PFSK-1 (cell line): ENCODE data around the gene PTPRO.

Experiments used
- FOXP2 ChIP-seq: optimal IDR thresholded peaks from 2 replicates; pipeline ENCODE3; 2011; ENCODE audit warnings: borderline replicate concordance, control low read depth, inconsistent platforms; ENCODE audit not compliant: insufficient read depth; ENCODE audit errors: extremely low read length, extremely low read depth
- POLR2AphosphoS5 ChIP-seq: IDR thresholded peaks from 2 replicates; pipeline ENCODE4 v1.6.1; 2012; ENCODE audit warnings: low read depth, mild to moderate bottlenecking, control low read depth, low read length, moderate library complexity
- SIN3A ChIP-seq: IDR thresholded peaks from 2 replicates; pipeline ENCODE4 v1.6.1; 2012; ENCODE audit warnings: mild to moderate bottlenecking, low read length, moderate library complexity, borderline replicate concordance; ENCODE audit not compliant: insufficient read depth
- TAF1 ChIP-seq: IDR thresholded peaks from 2 replicates; pipeline ENCODE4 v1.6.1; 2012; ENCODE audit warnings: low read length, control low read depth, borderline replicate concordance; ENCODE audit not compliant: insufficient read depth
- TF ChIP-seq, protein P1 (sequence below), 2 experiments: IDR thresholded peaks; 2 replicates each; pipeline versions ENCODE4 v1.6.1 to v1.8.0; 2011 to 2012; ENCODE audit warnings: low read depth in 2 of 2, low read length in 2 of 2, control low read depth in 1 of 2, inconsistent platforms in 1 of 2, mild to moderate bottlenecking in 1 of 2, moderate library complexity in 1 of 2; ENCODE audit not compliant: insufficient read depth in 1 of 2

The PTPRO gene

DNA sequence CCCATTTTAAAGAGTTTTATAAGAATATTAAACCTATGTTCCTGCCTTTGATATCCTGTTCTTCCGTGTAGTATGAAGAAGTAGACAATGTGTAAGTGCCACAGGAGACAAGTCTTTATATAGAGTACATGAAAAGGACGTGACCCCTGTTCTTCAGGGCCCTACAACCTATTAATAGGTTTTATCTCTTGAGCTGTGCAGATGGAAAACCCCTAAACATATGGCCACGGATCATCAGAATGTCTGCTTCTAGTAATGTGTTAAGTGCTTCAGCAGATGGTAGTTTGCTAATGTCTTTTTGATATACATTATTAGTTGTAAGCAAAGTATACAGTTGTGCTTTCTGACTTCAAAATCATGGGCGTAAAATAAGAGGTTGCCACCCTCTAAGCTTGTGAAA, 228.5 kb downstream of the PTPRO start:
- TF ChIP-seq, protein P1, sequence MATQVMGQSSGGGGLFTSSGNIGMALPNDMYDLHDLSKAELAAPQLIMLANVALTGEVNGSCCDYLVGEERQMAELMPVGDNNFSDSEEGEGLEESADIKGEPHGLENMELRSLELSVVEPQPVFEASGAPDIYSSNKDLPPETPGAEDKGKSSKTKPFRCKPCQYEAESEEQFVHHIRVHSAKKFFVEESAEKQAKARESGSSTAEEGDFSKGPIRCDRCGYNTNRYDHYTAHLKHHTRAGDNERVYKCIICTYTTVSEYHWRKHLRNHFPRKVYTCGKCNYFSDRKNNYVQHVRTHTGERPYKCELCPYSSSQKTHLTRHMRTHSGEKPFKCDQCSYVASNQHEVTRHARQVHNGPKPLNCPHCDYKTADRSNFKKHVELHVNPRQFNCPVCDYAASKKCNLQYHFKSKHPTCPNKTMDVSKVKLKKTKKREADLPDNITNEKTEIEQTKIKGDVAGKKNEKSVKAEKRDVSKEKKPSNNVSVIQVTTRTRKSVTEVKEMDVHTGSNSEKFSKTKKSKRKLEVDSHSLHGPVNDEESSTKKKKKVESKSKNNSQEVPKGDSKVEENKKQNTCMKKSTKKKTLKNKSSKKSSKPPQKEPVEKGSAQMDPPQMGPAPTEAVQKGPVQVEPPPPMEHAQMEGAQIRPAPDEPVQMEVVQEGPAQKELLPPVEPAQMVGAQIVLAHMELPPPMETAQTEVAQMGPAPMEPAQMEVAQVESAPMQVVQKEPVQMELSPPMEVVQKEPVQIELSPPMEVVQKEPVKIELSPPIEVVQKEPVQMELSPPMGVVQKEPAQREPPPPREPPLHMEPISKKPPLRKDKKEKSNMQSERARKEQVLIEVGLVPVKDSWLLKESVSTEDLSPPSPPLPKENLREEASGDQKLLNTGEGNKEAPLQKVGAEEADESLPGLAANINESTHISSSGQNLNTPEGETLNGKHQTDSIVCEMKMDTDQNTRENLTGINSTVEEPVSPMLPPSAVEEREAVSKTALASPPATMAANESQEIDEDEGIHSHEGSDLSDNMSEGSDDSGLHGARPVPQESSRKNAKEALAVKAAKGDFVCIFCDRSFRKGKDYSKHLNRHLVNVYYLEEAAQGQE (IDR thresholded peaks at IDR 0.05; ENCODE audit: insufficient read depth in 1 of 2, low read depth in 2 of 2, low read length in 2 of 2): no peak
- TF ChIP-seq POLR2AphosphoS5: no peak
- TF ChIP-seq FOXP2: no peak
- no peak for TF ChIP-seq SIN3A
- TF ChIP-seq TAF1: no peak

DNA sequence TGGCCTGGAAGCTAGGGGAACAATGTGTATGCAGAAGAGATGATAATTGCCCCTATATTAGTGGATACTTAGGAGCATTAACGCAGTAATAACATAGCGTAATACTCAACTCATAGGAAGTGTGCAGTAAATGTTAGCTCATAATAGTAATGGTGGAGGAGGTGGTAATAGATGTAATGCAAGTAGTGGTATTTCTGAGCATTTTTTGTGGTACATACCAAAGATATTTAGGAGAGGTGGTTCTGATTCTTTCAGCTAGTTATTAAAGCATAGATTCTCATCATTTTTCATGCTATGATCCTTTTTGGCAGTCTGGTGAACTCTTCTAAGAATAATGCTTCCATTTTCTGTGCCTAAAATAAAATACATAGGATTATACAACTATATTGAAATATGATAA, 233.1 kb downstream of the PTPRO start:
- TF ChIP-seq, protein P1 (IDR thresholded peaks at IDR 0.05; ENCODE audit: insufficient read depth in 1 of 2, low read depth in 2 of 2, low read length in 2 of 2): no peak
- no peak for TF ChIP-seq TAF1
- TF ChIP-seq SIN3A: no peak
- no peak for TF ChIP-seq POLR2AphosphoS5
- no peak for TF ChIP-seq FOXP2

DNA sequence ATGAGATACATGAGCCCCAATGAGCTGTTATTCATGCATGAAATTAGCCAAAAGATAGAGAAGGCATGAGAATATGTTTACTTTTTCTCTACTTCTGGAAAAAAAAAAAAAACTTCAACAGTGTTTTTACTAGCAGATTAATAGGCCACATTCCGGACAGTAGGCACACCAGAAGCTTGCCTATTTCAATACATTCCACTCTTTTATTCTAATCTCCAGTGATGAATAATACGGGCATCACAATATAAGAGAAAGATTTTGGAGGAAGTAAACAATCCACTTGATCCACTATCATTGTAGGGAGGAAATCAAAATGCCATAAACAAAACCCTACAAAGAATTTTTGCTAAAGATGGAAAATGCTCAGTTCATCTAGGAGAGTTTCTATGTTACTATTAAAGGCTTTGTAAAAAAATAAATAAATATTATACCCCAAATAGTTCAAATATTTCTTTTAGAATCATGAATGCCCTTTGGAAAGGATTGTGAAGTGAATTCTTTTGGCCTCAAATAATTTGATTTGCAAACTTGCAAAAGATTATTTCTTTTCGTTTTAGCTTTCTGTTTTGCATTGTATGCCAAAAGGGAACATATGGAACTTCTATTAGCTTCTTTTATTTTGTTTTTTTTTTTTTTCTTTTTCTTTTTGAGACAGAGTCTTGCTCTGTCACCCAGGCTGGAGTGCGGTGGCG, 234.2 kb downstream of the PTPRO start:
- TF ChIP-seq SIN3A: no peak
- no peak for TF ChIP-seq POLR2AphosphoS5
- no peak for TF ChIP-seq TAF1
- TF ChIP-seq, protein P1 (IDR thresholded peaks at IDR 0.05; ENCODE audit: insufficient read depth in 1 of 2, low read depth in 2 of 2, low read length in 2 of 2): no peak
- TF ChIP-seq FOXP2: no peak

DNA sequence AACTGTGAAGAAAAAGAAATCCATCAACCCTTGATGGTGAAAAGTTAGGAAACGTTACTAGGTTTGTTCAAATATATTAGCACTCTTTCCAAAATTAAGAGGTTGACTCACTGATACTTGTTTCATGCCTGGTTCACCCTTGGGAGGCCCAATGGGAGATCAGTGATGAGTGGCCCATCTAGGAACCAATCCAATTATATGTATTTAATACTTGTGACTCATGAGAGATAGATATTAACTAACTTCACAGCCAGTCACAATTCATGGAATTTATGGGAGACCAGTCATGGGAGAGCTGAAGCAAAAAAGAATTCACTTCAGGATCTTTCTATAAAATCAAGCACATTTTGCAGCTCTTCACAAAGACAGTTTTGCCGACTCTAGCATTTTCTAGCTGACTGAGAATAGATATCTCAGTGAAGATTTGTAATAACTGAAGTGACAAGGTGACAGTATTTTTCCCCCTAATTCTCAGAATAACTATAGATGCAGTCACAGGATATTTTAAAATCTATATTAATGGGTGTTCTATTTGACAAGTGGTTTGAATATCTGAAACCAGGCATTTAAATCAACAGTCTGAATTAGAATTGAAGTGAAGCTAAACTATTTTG, 236.7 kb downstream of the PTPRO start:
- no peak for TF ChIP-seq FOXP2
- TF ChIP-seq, protein P1 (IDR thresholded peaks at IDR 0.05; ENCODE audit: insufficient read depth in 1 of 2, low read depth in 2 of 2, low read length in 2 of 2): no peak
- TF ChIP-seq SIN3A: no peak
- no peak for TF ChIP-seq TAF1
- no peak for TF ChIP-seq POLR2AphosphoS5
